Liver (tissue), 9 donors: ENCODE data around the gene LTO1. TPM values are rescaled to one million over a fixed set of nuclear protein-coding genes. Genes with fewer than 3 reads are reported as not detected.
A peak's percentile ranks its signal among the peaks of the same experiment; 100 is the strongest.

ENCODE experiments used
- DNase-seq: peaks from one replicate; pipeline ENCODE4 v3.0.0-alpha.2; 2017; ENCODE audit warnings: low spot score
- H3K27ac ChIP-seq, 2 donors: one replicate each; pipeline ENCODE4 v1.7.0; 2013; ENCODE audit warnings: inconsistent platforms in 2 of 2, low read length in 2 of 2, control low read depth in 1 of 2, low read depth in 1 of 2, mild to moderate bottlenecking in 1 of 2
- H3K27me3 ChIP-seq, 4 donors: one replicate each; pipeline versions ENCODE4 v1.6.1 to v1.7.0; 2013; ENCODE audit warnings: low read length in 3 of 4, inconsistent platforms in 1 of 4, mild to moderate bottlenecking in 1 of 4, moderate library complexity in 1 of 4; ENCODE audit not compliant: control insufficient read depth in 4 of 4, insufficient read depth in 4 of 4
- H3K36me3 ChIP-seq, 4 donors: one replicate each; pipeline versions ENCODE4 v1.6.1 to v1.7.0; 2013; ENCODE audit warnings: low read length in 3 of 4, mild to moderate bottlenecking in 3 of 4, low read depth in 1 of 4, moderate library complexity in 1 of 4; ENCODE audit not compliant: control insufficient read depth in 4 of 4, insufficient read depth in 3 of 4
- H3K4me1 ChIP-seq, 4 donors: one replicate each; pipeline versions ENCODE4 v1.6.1 to v1.7.0; 2013; ENCODE audit warnings: low read length in 3 of 4, mild to moderate bottlenecking in 3 of 4, moderate library complexity in 1 of 4; ENCODE audit not compliant: control insufficient read depth in 4 of 4, insufficient read depth in 4 of 4
- H3K4me3 ChIP-seq, 3 donors: one replicate each; pipeline versions ENCODE4 v1.6.1 to v1.7.0; 2013; ENCODE audit warnings: low read length in 3 of 3, control low read depth in 1 of 3, low read depth in 1 of 3, mild to moderate bottlenecking in 1 of 3
- H3K9ac ChIP-seq, 2 donors: one replicate each; pipeline ENCODE4 v1.7.0; 2013; ENCODE audit warnings: low read length in 2 of 2, mild to moderate bottlenecking in 2 of 2, moderate library complexity in 2 of 2, control low read depth in 1 of 2, low read depth in 1 of 2
- H3K9me3 ChIP-seq, 4 donors: one replicate each; pipeline versions ENCODE4 v1.6.1 to v1.7.0; 2013; ENCODE audit warnings: low read length in 3 of 4; ENCODE audit not compliant: control insufficient read depth in 4 of 4
- FOXA1 ChIP-seq: IDR thresholded peaks from 2 replicates; pipeline ENCODE4 v1.6.1; 2016; ENCODE audit warnings: antibody characterized with exemption
- FOXA2 ChIP-seq: IDR thresholded peaks from 2 replicates; pipeline ENCODE4 v1.6.1; 2016; ENCODE audit warnings: antibody characterized with exemption
- GABPA ChIP-seq, 2 donors: IDR thresholded peaks in 1 of 2; conservative IDR thresholded peaks in 1 of 2; 2 replicates each; pipeline ENCODE4 v1.6.1; 2016; ENCODE audit warnings: antibody characterized with exemption in 2 of 2, mild to moderate bottlenecking in 1 of 2, moderate library complexity in 1 of 2
- HNF4A ChIP-seq, 2 donors: conservative IDR thresholded peaks; 2 replicates each; pipeline ENCODE4 v1.6.1; 2016; ENCODE audit warnings: antibody characterized with exemption in 2 of 2, mild to moderate bottlenecking in 2 of 2
- RAD21 ChIP-seq, 2 donors: IDR thresholded peaks; 2 replicates each; pipeline ENCODE4 v1.6.1; 2016; ENCODE audit warnings: antibody characterized with exemption in 2 of 2, mild to moderate bottlenecking in 2 of 2
- RXRA ChIP-seq, 2 donors: IDR thresholded peaks; 2 replicates each; pipeline ENCODE4 v1.6.1; 2017 to 2018; ENCODE audit warnings: antibody characterized with exemption in 2 of 2, mild to moderate bottlenecking in 1 of 2
- SP1 ChIP-seq: IDR thresholded peaks from 2 replicates; pipeline ENCODE4 v1.6.1; 2018; ENCODE audit warnings: antibody characterized with exemption, mild to moderate bottlenecking
- TAF1 ChIP-seq: conservative IDR thresholded peaks from 2 replicates; pipeline ENCODE4 v1.6.1; 2016; ENCODE audit warnings: antibody characterized with exemption, mild to moderate bottlenecking
- YY1 ChIP-seq: IDR thresholded peaks from 2 replicates; pipeline ENCODE4 v1.6.1; 2016; ENCODE audit warnings: antibody characterized with exemption, mild to moderate bottlenecking
- WGBS: extraction: QIAGEN DNeasy Blood & Tissue Kit; methylation state at CpG from one replicate; pipeline ENCODE4 v1.1.7; 2013; 5-methylcytosine and 5-hydroxymethylcytosine counted together
- polyA plus RNA-seq, 2 donors: library from polyadenylated mRNA; stranded (reverse) in 1 of 2; unstranded in 1 of 2; fragments of 200-250 nt in 1 of 2; fragments of >200 nt in 1 of 2; fragmentation: Nextera tagmentation in 1 of 2; extraction: Ambion mirVana in 1 of 2; gene quantifications; one replicate each; pipeline versions ENCODE4 v1.2.1 to v1.2.3, GENCODE V29; 2013 to 2015
- total RNA-seq, 2 donors: library from RNA; depleted of rRNA; stranded (reverse); fragments of >200 nt; gene quantifications; one replicate each; pipeline ENCODE4 v1.2.3, GENCODE V29; 2014
- TF ChIP-seq, protein P1 (sequence below): fragments of 150-350 bp; IDR thresholded peaks from 2 replicates; pipeline ENCODE4 v1.5.1; 2017; ENCODE audit warnings: improper control_type of control experiment, low read depth, low read length; ENCODE audit not compliant: missing input control
- TF ChIP-seq, protein P2 (sequence below): IDR thresholded peaks from 2 replicates; pipeline ENCODE4 v1.6.1; 2016; ENCODE audit warnings: antibody characterized with exemption, mild to moderate bottlenecking
- TF ChIP-seq, protein P3 (sequence below): IDR thresholded peaks from 2 replicates; pipeline ENCODE4 v1.6.1; 2016; ENCODE audit warnings: antibody characterized with exemption
- TF ChIP-seq, protein P4 (sequence below): IDR thresholded peaks from 2 replicates; pipeline ENCODE4 v1.6.1; 2016; ENCODE audit warnings: antibody characterized with exemption
- donor health status: healthy.
- donor health status: healthy.
- donor health status: healthy.
- donor health status: healthy.
- donor health status: healthy.

The LTO1 gene
- total and polyA plus RNA-seq, 4 donors, result 4.9 to 12.3 (median 7.3) TPM

DNA sequence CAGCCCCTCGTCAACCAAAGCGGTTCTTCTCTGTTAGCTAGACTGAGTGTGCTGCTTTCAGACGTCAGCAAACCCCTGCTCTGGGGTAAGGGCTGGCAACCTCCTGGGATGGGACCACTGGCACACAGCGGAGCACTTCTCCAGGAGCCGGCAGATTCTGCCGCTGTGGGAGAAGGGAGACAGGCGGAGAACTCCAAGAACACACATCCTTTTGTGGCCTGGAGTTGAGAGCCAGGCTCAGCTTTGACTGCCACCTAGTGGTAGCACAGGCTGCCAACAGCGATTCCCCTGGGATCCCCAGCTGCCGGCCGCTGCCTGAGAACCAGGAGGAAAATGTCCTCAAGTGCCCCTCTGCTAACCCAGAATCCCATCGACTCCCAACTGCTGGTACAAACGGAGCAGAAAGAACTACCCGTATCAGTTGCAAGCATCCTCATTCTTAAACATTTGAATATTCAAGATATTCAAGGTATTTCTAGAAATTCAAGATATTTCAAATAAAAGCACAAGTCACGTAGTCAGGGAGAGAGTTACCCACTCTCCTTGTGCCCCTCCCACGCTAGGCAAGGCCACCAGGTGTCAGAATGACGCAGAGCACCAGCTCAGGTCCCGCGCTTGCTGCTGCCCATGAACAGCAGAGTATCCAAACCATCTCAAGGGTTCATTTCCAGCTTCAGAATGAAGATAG lies 4.9 kb downstream of the LTO1 start:
- Histone ChIP-seq H3K4me1 (peaks cover 3 to 26% (median 18%) of the 10 kb centered on the region in 4 donors), H3K36me3 (peaks cover 0 to 12% (median 6%) of the 10 kb centered on the region in 4 donors), H3K27ac (no peak overlapping the region), H3K27me3 (no peaks in the 10 kb centered on the region), H3K9ac (no peak overlapping the region), H3K9me3 (no peaks in the 10 kb centered on the region), H3K4me3 (no peak overlapping the region)
- 39% methylated on average over 18 of the region's 18 CpGs for WGBS
- TF ChIP-seq RXRA (IDR thresholded peaks at IDR 0.05), result peak; percentile 38 to 58
- no peak for TF ChIP-seq FOXA1
- TF ChIP-seq, protein P1, sequence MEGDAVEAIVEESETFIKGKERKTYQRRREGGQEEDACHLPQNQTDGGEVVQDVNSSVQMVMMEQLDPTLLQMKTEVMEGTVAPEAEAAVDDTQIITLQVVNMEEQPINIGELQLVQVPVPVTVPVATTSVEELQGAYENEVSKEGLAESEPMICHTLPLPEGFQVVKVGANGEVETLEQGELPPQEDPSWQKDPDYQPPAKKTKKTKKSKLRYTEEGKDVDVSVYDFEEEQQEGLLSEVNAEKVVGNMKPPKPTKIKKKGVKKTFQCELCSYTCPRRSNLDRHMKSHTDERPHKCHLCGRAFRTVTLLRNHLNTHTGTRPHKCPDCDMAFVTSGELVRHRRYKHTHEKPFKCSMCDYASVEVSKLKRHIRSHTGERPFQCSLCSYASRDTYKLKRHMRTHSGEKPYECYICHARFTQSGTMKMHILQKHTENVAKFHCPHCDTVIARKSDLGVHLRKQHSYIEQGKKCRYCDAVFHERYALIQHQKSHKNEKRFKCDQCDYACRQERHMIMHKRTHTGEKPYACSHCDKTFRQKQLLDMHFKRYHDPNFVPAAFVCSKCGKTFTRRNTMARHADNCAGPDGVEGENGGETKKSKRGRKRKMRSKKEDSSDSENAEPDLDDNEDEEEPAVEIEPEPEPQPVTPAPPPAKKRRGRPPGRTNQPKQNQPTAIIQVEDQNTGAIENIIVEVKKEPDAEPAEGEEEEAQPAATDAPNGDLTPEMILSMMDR, result peak; percentile 94
- TF ChIP-seq RAD21 (IDR thresholded peaks at IDR 0.05), result peak; percentile 91 to 95
- DNase-seq, result peak; percentile 77

DNA sequence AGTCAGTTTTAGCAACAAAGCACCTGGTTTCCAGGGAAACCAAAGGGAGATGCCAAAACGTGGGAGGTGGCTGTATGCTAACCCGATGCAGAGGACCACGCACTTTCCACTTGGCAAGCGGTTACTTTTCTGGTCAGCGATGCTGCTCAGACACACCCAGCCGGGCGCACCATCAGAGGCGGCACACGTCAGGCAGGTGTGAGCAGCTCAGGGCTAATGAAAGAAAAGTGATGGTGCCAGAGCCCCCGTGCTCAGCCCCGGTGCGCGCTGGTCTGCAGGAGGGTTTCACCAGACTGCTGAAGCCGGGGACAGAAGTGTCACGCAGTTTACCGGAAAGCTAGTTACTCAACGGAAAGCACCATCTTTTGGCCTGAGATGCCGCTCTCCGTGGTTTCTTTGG lies 5.7 kb downstream of the LTO1 start:
- Histone ChIP-seq H3K27me3 (no peaks in the 10 kb centered on the region), H3K4me3 (no peak overlapping the region), H3K9me3 (no peaks in the 10 kb centered on the region), H3K36me3 (peaks cover 0 to 19% (median 6%) of the 10 kb centered on the region in 4 donors), H3K4me1 (peaks cover 0 to 22% (median 16%) of the 10 kb centered on the region in 4 donors), H3K9ac (no peak overlapping the region), H3K27ac (no peak overlapping the region)
- WGBS, result 92% methylated on average over 19 of the region's 19 CpGs
- TF ChIP-seq SP1 (no peak), FOXA2 (no peak), TAF1 (no peak), RXRA (IDR thresholded peaks at IDR 0.05) (no peak), GABPA (IDR thresholded peaks at IDR 0.05 in 1 of 2, conservative IDR thresholded peaks at IDR 0.05 in 1 of 2) (no peak), RAD21 (IDR thresholded peaks at IDR 0.05) (no peak), HNF4A (conservative IDR thresholded peaks at IDR 0.05) (no peak), YY1 (no peak)
- TF ChIP-seq, protein P2, sequence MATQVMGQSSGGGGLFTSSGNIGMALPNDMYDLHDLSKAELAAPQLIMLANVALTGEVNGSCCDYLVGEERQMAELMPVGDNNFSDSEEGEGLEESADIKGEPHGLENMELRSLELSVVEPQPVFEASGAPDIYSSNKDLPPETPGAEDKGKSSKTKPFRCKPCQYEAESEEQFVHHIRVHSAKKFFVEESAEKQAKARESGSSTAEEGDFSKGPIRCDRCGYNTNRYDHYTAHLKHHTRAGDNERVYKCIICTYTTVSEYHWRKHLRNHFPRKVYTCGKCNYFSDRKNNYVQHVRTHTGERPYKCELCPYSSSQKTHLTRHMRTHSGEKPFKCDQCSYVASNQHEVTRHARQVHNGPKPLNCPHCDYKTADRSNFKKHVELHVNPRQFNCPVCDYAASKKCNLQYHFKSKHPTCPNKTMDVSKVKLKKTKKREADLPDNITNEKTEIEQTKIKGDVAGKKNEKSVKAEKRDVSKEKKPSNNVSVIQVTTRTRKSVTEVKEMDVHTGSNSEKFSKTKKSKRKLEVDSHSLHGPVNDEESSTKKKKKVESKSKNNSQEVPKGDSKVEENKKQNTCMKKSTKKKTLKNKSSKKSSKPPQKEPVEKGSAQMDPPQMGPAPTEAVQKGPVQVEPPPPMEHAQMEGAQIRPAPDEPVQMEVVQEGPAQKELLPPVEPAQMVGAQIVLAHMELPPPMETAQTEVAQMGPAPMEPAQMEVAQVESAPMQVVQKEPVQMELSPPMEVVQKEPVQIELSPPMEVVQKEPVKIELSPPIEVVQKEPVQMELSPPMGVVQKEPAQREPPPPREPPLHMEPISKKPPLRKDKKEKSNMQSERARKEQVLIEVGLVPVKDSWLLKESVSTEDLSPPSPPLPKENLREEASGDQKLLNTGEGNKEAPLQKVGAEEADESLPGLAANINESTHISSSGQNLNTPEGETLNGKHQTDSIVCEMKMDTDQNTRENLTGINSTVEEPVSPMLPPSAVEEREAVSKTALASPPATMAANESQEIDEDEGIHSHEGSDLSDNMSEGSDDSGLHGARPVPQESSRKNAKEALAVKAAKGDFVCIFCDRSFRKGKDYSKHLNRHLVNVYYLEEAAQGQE, result no peak
- TF ChIP-seq, protein P3, sequence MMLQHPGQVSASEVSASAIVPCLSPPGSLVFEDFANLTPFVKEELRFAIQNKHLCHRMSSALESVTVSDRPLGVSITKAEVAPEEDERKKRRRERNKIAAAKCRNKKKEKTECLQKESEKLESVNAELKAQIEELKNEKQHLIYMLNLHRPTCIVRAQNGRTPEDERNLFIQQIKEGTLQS, result no peak
- TF ChIP-seq, protein P1, result no peak
- TF ChIP-seq, protein P4, sequence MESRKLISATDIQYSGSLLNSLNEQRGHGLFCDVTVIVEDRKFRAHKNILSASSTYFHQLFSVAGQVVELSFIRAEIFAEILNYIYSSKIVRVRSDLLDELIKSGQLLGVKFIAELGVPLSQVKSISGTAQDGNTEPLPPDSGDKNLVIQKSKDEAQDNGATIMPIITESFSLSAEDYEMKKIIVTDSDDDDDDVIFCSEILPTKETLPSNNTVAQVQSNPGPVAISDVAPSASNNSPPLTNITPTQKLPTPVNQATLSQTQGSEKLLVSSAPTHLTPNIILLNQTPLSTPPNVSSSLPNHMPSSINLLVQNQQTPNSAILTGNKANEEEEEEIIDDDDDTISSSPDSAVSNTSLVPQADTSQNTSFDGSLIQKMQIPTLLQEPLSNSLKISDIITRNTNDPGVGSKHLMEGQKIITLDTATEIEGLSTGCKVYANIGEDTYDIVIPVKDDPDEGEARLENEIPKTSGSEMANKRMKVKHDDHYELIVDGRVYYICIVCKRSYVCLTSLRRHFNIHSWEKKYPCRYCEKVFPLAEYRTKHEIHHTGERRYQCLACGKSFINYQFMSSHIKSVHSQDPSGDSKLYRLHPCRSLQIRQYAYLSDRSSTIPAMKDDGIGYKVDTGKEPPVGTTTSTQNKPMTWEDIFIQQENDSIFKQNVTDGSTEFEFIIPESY, result no peak
- no peak for DNase-seq
